Putamen (tissue), 1 donor: ENCODE results near the gene MAPKAP1.
"Not testable (repeated sequence)": the region's sequence is repeated elsewhere in the genome, so short reads cannot be mapped to it uniquely, and the experiment has no call there.

Experiments
- DNase-seq: peaks from one replicate; pipeline ENCODE4 v3.0.0-alpha.2; 2016; ENCODE audit warnings: low spot score

The MAPKAP1 gene

GRCh38 chr9:125730168-125730567, 23.2 kb upstream of the MAPKAP1 start:
- DNase-seq, result no peak

GRCh38 chr9:125726456-125727132, 19.6 kb upstream of the MAPKAP1 start:
- DNase-seq, result no peak

GRCh38 chr9:125707472-125707804, 430 bp upstream of the MAPKAP1 start:
- DNase-seq, result no peak

DNA sequence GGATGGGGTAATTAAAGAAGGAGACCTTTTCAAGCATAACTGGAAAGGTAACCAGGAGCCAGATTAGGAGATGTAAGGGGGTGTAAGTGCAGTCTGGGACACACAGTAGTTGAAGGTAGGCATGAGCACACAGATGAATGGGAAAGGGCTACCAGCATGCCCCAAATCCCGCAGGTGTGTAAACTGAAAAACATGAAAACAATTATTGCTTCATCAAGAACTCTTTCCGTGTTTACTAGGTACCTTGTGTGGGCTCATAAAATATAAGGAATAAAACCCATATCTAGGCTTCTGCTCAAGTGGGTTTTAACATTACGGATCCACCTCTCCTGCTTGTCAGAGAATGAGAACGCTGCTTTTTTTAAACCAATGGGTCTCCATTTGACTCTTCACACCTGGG, 1.1 kb downstream of the MAPKAP1 start:
- DNase-seq, result no peak

DNA sequence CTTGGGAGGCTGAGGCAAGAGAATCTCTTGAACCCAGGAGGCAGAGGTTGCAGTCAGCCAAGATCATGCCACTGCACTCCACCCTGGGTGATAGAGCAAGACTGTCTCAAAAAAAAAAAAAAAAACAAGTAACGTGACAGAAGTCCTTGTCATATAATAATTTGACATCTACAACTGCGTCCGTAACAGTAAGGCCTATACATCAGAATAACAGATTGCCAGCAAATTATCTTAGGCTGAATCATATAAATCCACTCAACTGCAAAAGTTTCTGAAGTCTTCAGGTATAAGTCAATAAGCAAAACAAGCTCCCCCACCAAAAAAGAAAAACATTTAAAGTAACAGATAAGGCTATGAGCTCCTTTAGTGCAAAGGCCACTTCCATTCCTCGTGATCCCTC, 3.3 kb downstream of the MAPKAP1 start:
- DNase-seq, result no peak

DNA sequence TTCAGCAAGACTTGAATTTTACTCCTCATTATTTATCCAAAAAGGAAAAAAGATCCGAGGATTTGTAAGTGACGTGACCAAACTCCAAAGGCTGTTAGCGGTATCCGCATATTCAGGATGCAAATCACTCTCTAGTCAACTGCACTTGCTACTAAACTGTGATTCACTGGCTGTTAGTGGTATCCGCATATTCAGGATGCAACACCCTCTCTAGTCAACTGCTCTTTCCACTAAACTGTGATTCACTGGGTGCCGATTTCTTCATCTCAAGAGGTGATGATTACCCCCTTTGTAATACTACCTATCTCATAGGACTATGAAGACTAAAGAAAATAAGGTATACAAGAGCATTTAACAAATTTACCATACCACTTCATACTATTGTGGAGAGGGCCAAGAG, 5.7 kb downstream of the MAPKAP1 start:
- no peak for DNase-seq

DNA sequence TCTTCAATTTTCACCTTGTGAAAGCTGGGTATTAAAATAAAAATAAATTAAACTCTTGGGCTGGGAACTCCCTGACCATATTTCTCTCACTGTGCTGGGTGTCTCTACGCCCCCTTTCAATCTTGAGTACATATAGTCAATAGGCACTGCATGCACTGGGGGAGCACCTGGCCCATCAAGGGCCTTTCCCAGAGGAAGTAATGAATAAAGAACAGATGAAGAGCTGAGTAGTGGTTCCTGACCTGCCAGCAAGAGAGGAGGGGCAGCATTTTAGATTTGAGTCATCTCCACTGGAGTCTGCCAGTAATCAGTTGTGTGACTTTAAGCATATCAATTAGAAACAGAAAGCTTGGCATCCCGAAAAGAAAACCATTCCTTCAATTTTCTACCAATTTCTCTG, 6.2 kb downstream of the MAPKAP1 start:
- DNase-seq, result no peak

- no peak for DNase-seq
Measured at GRCh38 chr9:125699870-125700269, 7.1 kb downstream of the MAPKAP1 start.

GRCh38 chr9:125696106-125696647, 10.8 kb downstream of the MAPKAP1 start:
- no peak for DNase-seq

DNA sequence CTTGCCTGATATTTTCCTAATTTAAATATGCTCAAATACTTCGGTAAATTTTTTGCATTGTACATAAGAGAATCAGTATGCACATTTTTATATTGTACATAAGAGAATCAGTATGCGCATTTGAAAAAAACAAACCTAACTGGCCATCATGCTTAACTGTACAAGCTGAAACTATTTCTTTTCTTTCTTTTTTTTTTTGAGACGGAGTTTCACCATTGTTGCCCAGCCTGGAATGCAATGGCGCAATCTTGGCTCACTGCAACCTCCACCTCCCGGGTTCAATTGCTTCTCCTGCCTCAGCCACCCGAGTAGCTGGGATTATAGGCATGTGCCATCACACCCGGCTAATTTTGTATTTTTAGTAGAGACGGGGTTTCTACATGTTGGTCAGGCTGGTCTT, 11.5 kb downstream of the MAPKAP1 start:
- DNase-seq, result not testable (repeated sequence)

- no peak for DNase-seq
Measured at GRCh38 chr9:125694478-125694877, 12.5 kb downstream of the MAPKAP1 start.

DNA sequence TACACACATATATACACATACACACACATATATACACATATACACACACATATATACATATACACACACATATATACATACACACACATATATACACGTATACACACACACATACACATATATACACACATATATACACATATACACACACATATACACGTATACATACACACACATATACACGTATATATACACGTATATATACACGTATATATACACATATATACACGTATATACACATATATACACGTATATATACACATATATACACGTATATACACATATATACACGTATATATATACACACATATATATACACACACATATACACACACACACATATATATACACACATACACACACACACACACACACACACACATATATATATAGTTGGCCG, 13.5 kb downstream of the MAPKAP1 start:
- not testable (repeated sequence) for DNase-seq

DNA sequence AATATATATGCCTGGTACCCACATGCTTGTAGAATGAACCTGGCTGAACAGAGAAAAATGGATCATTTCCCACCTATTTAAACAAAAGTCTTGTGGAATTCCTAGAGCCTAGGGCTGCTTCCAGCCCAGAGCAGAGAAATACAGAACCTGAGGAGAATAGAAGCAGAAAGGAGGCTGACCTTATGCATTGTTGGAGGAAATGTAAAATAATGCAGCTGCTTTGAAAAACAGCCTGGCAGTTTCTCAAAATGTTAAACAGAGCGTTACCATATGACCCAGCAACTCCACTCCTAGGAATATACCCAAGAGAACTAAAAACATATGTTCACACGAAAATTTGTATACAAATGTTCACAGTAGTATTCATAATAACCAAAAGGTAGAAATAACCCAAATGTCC, 15.1 kb downstream of the MAPKAP1 start:
- DNase-seq, result no peak

DNA sequence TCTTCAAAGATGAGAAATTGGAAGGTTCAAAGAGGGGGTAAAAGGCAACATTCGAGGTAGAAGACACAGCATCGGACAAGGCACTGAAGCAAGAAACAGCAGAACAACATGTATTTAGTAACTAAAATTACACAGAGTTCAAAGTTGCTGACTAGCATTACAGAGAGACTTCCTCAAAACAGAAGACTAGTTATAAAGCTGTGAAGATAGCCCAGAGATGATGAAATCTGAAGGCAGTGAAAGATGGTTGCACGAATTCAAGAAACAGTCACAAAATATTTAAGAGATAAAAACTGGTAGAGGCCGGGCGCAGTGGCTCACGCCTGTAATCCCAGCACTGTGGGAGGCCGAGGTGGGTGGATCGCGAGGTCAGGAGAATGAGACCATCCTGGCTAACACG, 16.3 kb downstream of the MAPKAP1 start:
- no peak for DNase-seq

- no peak for DNase-seq
Measured at GRCh38 chr9:125687163-125687863, 19.7 kb downstream of the MAPKAP1 start.

DNA sequence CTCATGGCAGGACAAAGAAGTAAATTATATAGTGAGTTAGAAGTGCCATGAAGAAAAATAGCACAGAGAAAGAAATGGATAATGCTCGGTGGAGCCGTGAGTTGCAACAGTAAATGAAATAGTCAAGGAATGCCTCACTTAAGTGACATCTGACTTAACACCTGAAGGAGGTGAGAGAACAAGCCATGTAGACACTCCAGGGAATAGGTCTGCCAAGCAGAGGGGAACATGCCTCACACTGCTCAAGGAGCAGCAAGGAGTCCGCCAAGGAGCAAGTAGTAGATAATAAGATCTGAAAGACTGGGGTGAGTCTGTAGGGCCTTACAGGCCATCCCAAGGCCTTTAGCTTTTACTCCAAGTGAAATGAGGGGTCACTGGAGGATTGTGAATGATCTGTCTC, 21.8 kb downstream of the MAPKAP1 start:
- DNase-seq, result no peak

- DNase-seq, result no peak
Measured at GRCh38 chr9:125683486-125683885, 23.5 kb downstream of the MAPKAP1 start.

DNA sequence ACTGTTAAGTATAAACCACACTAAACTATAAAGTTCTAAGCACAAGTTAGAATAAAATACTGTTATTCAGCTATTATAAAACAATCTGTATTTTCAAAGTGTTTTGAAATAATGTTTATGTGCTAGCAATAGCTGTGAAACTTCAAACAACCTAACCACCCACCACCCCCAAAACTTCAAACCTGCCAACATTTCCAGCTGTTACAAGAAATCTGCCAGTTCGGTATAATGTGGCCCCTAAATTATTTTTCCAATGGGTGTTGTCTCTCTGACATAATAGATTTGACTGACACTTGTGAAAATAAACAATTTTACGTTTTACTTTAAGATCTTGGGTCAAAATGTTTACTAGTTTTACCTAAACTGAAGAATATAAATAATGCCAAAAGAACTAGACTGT, 24.7 kb downstream of the MAPKAP1 start:
- no peak for DNase-seq

DNA sequence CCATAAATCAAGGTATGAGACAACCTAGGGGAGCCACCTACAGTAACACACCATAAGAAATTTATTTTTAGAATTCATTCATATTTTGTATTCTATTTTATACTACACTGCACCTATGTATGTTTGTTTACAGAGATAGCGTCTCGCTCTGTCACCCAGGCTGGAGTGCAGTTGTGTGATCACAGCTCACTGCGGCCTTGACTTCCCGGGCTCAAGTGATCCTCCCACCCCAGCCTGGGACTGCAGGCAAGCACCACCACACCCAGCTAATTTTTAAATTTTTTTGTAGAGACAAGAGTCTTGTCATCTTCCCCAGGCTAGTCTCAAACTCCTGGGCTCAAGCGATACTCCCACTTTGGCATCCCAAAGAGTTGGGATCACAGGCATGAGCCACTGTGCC, 25.4 kb downstream of the MAPKAP1 start:
- no peak for DNase-seq

DNA sequence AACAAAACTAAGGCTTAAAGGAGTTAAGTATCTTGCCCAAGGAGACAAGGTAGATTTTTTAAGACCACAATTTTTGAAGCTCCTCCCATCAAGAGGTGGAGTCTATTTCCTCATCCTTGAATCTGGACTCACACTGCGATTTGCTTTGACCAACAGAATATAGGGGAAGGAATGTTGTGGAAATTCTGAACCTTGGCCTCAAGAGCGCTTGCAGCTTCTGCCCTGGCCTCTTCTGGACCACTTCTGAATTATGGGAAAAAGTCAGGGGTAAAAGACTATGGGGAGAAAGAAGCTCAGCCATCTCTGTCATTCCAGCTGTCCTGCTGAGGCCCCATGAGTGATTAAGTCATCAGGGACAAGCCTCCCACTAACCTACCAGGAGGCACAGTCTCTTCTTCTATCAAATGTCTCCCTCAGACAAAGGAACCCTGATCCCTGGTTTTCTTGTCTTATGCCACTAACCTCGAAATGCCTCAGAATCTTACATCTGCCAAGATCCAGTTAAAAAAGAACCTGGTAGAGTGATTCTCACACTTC, 25.9 kb downstream of the MAPKAP1 start:
- DNase-seq, result no peak

DNA sequence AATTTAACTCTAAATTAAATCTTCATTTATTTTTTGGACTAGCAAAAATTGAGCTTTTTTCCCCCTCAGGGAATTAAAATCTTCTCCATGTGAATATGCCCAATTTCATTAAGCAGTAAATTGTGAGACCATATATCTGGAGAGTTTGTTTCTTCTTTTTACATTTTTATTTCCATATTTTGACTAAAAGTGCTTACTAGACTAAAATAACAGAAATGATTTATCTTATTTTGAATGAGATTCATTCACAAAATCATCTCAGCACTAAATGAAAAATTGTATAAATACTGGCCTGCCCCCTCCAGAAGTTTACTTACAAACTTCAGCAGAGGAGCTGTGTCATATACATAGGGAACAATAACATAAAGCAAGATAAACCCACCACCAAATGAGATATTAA, 26.6 kb downstream of the MAPKAP1 start:
- no peak for DNase-seq

DNA sequence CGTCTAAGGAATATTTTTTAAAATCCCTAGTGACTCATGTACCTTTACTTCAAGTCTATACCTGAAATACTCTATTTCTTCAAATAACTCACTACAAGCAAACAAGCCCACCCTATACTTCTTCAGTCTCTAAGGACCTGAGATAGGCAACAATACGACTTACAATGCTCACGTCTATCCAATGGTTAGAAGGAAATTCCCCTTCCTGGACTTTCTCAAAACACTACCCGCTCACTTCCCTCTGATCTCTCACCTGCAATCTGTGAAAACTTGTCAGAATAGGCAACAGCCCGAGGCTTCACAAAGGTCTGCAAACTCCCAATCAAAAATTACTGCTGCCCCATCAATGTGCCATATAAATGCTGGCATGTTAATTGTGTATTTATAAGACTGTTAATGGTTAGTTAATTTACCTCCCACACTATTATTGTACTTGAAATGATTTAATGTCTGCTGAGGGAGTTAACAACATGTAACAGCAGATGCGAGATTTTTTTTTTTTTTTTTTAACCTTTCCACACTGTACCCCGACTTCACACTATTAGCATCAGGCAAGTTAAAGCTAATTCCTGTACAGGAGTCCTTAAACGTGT, 27.3 kb downstream of the MAPKAP1 start:
- no peak for DNase-seq
